Transverse colon (tissue), 4 donors: ENCODE measurements around the gene MTMR11. TPM values are rescaled to one million over a fixed set of nuclear protein-coding genes. Genes with fewer than 3 reads are reported as not detected.

Source experiments
- total RNA-seq, 4 donors: library from RNA; depleted of rRNA; stranded (reverse); fragments of >200 nt; gene quantifications; one replicate each; pipeline ENCODE4 v1.1.0, GENCODE V29; 2016

The MTMR11 gene
- total RNA-seq, 4 donors from 2014 or later = 284 to 483 (median 296) TPM

Other genes starting within 250 kb of the MTMR11 start
- 1 to 10 TPM in 1 of 4 donors, not detected in 3; 2.9 TPM for gene FCGR1A, start 154.2 kb downstream of the MTMR11 start, total RNA-seq
- 10 to 100 TPM in 3 of 4 donors, 1 to 10 TPM in 1; 7.4 to 61.0 (median 31.5) TPM for gene BOLA1, start 37.3 kb downstream of the MTMR11 start, total RNA-seq
- 1 to 10 TPM in 3 of 4 donors, under 1 TPM in 1; 0.40 to 2.5 (median 1.5) TPM for gene SV2A, start 19.0 kb downstream of the MTMR11 start, total RNA-seq
- 10 to 100 TPM; 32.4 to 78.6 (median 46.2) TPM for gene SF3B4, start 9.1 kb downstream of the MTMR11 start, total RNA-seq
- 10 to 100 TPM; 11.3 to 26.8 (median 25.5) TPM for gene OTUD7B, start 73.8 kb upstream of the MTMR11 start, total RNA-seq
- gene VPS45, start 130.9 kb upstream of the MTMR11 start, total RNA-seq = 10 to 100 TPM; 16.1 to 47.5 (median 34.7) TPM
- 10 to 100 TPM; 35.9 to 76.3 (median 49.7) TPM for gene PLEKHO1, start 213.0 kb upstream of the MTMR11 start, total RNA-seq